HG02610 (cell line): ENCODE results near the gene MYO5B.
"Not testable (repeated sequence)": the region's sequence is repeated elsewhere in the genome, so short reads cannot be mapped to it uniquely, and the experiment has no call there.

Source experiments
- ATAC-seq: cut with Tn5 transposase; IDR thresholded peaks from one replicate; pipeline ENCODE4 v1.9.1; 2021; ENCODE audit warnings: mild to moderate bottlenecking, moderate library complexity; ENCODE audit not compliant: unreplicated experiment

MYO5B gene

GRCh38 chr18:50194631-50195532 is at the start of gene MYO5B:
TSS of gene MYO5B (minus strand) at chr18:50195147. CDS start at chr18:50194793, 354 bp downstream.
- no peak for ATAC-seq

- ATAC-seq = not testable (repeated sequence)
These were observed 46.8 kb upstream of the MYO5B start for GRCh38 chr18:50241768-50242167.

- no peak for ATAC-seq
These were observed 45.2 kb upstream of the MYO5B start for GRCh38 chr18:50240080-50240563.

- ATAC-seq = no peak
These were observed 37.5 kb upstream of the MYO5B start for GRCh38 chr18:50232419-50232818.

GRCh38 chr18:50231621-50232020 is 36.7 kb upstream of the MYO5B start:
- ATAC-seq = no peak

- not testable (repeated sequence) for ATAC-seq
These were observed 25.3 kb upstream of the MYO5B start for GRCh38 chr18:50220249-50220648.

- ATAC-seq = no peak
These were observed 23.7 kb upstream of the MYO5B start for GRCh38 chr18:50218432-50219197.

GRCh38 chr18:50209311-50209710 is 14.4 kb upstream of the MYO5B start:
- no peak for ATAC-seq

GRCh38 chr18:50207722-50208121 is 12.8 kb upstream of the MYO5B start:
- no peak for ATAC-seq

- ATAC-seq = no peak
These were observed 9.1 kb upstream of the MYO5B start for GRCh38 chr18:50203801-50204604.

- ATAC-seq = no peak
These were observed 6.6 kb upstream of the MYO5B start for GRCh38 chr18:50201476-50202018.

GRCh38 chr18:50199921-50200320 is 5.0 kb upstream of the MYO5B start:
- ATAC-seq = no peak

GRCh38 chr18:50199346-50199855 is 4.5 kb upstream of the MYO5B start:
- no peak for ATAC-seq

GRCh38 chr18:50196261-50196660 is 1.3 kb upstream of the MYO5B start:
- ATAC-seq = no peak

- ATAC-seq = no peak
These were observed 742 bp upstream of the MYO5B start for GRCh38 chr18:50195689-50196088.

- ATAC-seq = no peak
These were observed 934 bp downstream of the MYO5B start for GRCh38 chr18:50193796-50194630.

GRCh38 chr18:50192995-50193795 is 1.8 kb downstream of the MYO5B start:
- ATAC-seq = no peak

GRCh38 chr18:50190926-50191325 is 4.0 kb downstream of the MYO5B start:
- no peak for ATAC-seq

- no peak for ATAC-seq
These were observed 4.7 kb downstream of the MYO5B start for GRCh38 chr18:50190236-50190635.
